ENCODE measurements around the gene CASP6.

GRCh38 chr4:109645874-109646710 lies 57.2 kb downstream of the CASP6 start:
- TF ChIP-seq EZH2phosphoT487 (IDR thresholded peaks at IDR 0.05; ENCODE audit: insufficient read depth, low read depth): no peak
- TF ChIP-seq EZH2 (IDR thresholded peaks at IDR 0.05; ENCODE audit: insufficient read depth, poor library complexity, severe bottlenecking): no peak
